Prostate gland (tissue), 2 donors: ENCODE data around the gene PPP5C. TPM values are rescaled to one million over a fixed set of nuclear protein-coding genes. Genes with fewer than 3 reads are reported as not detected.
"Not testable (repeated sequence)": the region's sequence is repeated elsewhere in the genome, so short reads cannot be mapped to it uniquely, and the experiment has no call there.

ENCODE experiments used
- DNase-seq: peaks from one replicate; pipeline ENCODE4 v3.0.0-alpha.2; 2019; ENCODE audit warnings: low spot score
- H3K27ac ChIP-seq, 2 donors: fragments of 200-600 bp; sonication (generic); 2 replicates each; pipeline ENCODE4 v1.5.1; 2017 to 2019
- H3K27me3 ChIP-seq: fragments of 200-600 bp; sonication (generic); replicated peaks from 2 replicates; pipeline ENCODE4 v1.5.1; 2019; ENCODE audit not compliant: insufficient read depth
- H3K36me3 ChIP-seq, 2 donors: fragments of 200-600 bp; sonication (generic); 1 replicate in 1 of 2; 2 replicates in 1 of 2; pipeline versions ENCODE4 v1.5.1 to v1.8.1; 2017 to 2019
- H3K4me1 ChIP-seq: fragments of 200-600 bp; sonication (generic); replicated peaks from 2 replicates; pipeline ENCODE4 v1.5.1; 2019
- H3K4me3 ChIP-seq, 2 donors: fragments of 200-600 bp; sonication (generic); 2 replicates each; pipeline ENCODE4 v1.5.1; 2017 to 2019
- H3K9me3 ChIP-seq: fragments of 200-600 bp; sonication (generic); 2 replicates; pipeline ENCODE4 v1.5.1; 2017
- POLR2A ChIP-seq: fragments of 450-650 bp; IDR thresholded peaks from one replicate; pipeline ENCODE4 v1.6.1; 2016; ENCODE audit warnings: antibody characterized with exemption, mild to moderate bottlenecking
- POLR2AphosphoS5 ChIP-seq: sonication (generic); formaldehyde crosslinking; IDR thresholded peaks from one replicate; pipeline ENCODE4 v1.6.1; 2017; ENCODE audit warnings: antibody characterized with exemption
- WGBS: methylation state at CpG from one replicate; pipeline ENCODE4 v1.1.5; 2018; 5-methylcytosine and 5-hydroxymethylcytosine counted together
- intact Hi-C: fragments of 100-400 bp; cut with DNase I; formaldehyde crosslinking; loops from one replicate; pipeline ENCODE4 v1.14.2; 2022
- total RNA-seq, 2 donors: library from RNA; depleted of rRNA; stranded (reverse); fragments of >200 nt; gene quantifications; one replicate each; pipeline ENCODE4 v1.1.0, GENCODE V29; 2016
- TF ChIP-seq, protein P1 (sequence below), 4 experiments: fragments of 200-600 bp in 2 of 4; fragments of 450-650 bp in 2 of 4; sonication (generic) in 2 of 4; IDR thresholded peaks; 1 replicate in 3 of 4; 2 replicates in 1 of 4; pipeline ENCODE4 v1.5.1; 2016 to 2019; ENCODE audit warnings: antibody characterized with exemption in 4 of 4, mild to moderate bottlenecking in 2 of 4, moderate library complexity in 2 of 4

PPP5C gene
- total RNA-seq, 2 donors from 2014 or later: 81.4 to 84.3 TPM

DNA sequence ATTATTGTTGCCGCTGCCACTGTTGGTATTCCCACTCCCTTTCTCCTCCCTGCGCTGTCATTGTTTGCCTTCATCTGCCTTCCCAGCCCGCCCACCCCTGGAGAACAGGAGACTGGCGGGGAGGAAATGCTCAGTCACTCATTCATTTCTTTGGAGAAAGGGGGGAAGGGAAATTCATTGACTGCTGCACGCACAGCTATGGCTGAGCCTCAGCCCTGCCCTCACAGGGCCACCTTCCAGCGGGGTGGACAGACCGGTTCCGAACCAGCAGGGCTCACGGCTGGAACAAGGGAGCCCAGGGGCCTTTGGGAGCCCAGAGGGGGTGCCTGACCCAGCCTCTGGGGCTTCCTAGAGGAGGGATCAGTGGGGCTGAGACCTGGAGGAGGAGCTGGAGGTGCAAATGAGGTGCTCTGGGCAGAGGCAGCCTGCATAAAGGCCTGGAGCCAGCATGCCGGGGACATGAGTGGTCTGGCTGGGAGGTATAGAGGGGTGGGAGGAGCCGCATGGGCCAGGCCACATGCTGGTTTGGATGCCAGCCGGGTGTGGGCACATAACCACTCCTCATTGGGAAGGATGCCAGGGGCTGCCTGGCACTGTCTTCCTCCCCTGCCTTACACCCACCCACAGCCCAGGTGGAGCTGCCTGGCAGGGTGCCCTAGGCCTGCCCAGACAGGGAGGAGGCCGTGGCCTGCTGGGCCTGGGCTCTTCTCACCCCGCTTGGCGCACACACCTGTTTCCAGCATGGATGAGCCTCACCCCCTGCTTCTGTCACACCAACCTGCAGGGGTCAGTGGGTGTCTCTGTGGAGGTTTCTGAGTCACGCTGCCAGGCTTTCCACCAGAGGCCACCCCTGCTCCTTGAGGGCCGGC, 26.8 kb downstream of the PPP5C start:
- DNase-seq: peak; percentile 99
- Histone ChIP-seq H3K27ac (peak overlapping the region; percentile 79 to 87), H3K27me3 (no peaks in the 10 kb centered on the region), H3K9me3 (no peaks in the 10 kb centered on the region), H3K36me3 (peaks cover 0 to 2% of the 10 kb centered on the region in 2 donors), H3K4me3 (no peak overlapping the region), H3K4me1 (peaks cover 40% of the 10 kb centered on the region)
- 37% methylated on average over 17 of the region's 17 CpGs for WGBS
- TF ChIP-seq POLR2A (peak; percentile 28), POLR2AphosphoS5 (peak; percentile 86)
- TF ChIP-seq, protein P1, sequence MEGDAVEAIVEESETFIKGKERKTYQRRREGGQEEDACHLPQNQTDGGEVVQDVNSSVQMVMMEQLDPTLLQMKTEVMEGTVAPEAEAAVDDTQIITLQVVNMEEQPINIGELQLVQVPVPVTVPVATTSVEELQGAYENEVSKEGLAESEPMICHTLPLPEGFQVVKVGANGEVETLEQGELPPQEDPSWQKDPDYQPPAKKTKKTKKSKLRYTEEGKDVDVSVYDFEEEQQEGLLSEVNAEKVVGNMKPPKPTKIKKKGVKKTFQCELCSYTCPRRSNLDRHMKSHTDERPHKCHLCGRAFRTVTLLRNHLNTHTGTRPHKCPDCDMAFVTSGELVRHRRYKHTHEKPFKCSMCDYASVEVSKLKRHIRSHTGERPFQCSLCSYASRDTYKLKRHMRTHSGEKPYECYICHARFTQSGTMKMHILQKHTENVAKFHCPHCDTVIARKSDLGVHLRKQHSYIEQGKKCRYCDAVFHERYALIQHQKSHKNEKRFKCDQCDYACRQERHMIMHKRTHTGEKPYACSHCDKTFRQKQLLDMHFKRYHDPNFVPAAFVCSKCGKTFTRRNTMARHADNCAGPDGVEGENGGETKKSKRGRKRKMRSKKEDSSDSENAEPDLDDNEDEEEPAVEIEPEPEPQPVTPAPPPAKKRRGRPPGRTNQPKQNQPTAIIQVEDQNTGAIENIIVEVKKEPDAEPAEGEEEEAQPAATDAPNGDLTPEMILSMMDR (IDR thresholded peaks at IDR 0.05): peak in 2 of 4 experiments; percentile 10 to 25
- intact Hi-C loops: no loop called here

DNA sequence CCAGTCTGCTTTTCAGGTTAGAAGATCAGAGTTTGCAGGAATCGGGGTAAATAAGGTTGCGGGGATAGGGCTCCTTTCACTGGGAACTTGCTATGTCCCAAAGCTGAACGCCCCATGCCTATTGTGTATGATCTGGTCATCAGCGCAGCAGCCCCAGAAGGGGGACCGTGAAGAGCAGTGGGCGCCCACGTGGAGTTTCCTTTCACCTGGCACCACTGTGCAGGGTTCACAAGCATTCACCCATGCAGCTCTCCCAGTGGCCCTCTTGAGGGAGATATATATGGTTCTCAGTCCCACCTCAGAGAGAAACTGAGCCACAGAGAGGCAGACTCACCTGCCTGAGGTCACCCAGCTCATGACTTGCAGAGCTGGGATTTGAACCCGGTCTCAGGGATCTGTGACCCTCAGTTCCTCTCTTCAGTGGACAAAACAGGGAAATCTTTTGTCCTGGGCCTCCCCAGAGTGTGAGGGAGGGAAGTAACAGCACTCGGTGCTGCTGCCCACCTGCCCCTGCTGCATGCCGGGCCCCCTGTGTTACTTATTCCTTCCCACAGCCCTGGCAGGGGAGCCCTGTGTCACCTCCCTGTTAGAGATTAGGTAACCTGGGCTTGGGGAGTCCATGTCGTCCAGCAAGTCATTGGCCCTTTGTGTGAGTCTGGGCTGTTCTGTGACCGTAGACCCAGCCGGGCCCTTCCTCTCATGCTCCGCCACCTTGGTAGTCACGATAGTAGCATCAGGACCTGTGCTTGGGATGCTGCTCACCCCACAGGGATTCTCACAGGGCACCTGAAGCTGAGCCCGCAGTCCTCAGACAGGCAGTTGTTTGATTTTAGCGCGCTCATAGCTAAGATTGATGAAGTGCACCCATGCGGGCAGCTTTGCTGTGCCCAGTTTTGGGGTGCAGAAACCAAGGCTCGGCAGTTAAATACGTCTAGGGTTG, 27.9 kb downstream of the PPP5C start:
- Histone ChIP-seq H3K4me3 (no peak overlapping the region), H3K9me3 (no peaks in the 10 kb centered on the region), H3K27me3 (no peaks in the 10 kb centered on the region), H3K27ac (peak overlapping the region; percentile 79 to 87), H3K36me3 (peaks cover 0 to 2% of the 10 kb centered on the region in 2 donors), H3K4me1 (peaks cover 42% of the 10 kb centered on the region)
- no peak for TF ChIP-seq POLR2AphosphoS5
- TF ChIP-seq, protein P1 (IDR thresholded peaks at IDR 0.05): no peak
- TF ChIP-seq POLR2A: no peak
- intact Hi-C loops: no loop called here
- 90% methylated on average over 21 of the region's 21 CpGs for WGBS
- no peak for DNase-seq

DNA sequence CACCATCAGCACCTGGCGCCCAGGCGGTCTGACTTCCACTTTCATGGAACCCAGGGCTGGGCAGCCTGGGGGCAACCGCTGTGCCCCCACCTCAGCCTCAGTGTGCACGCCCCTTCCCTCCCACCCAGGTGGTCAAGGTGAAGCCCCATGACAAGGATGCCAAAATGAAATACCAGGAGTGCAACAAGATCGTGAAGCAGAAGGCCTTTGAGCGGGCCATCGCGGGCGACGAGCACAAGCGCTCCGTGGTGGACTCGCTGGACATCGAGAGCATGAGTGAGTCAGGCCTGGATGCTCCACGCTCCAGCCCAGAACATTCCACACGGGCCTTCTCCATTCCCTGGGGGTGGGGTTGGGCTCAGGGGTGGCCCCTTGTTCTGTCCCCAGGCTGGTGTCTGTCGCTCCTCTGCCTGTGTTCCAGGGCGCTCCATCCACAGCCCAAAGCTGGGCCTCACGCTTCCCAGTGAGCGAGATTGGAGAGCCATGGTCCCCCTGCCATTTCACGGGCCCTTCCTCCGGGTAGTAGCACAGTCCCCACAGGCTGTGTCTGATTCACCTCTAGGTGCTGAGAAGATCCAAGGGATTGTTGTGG, 28.7 kb downstream of the PPP5C start:
- H3K27me3 ChIP-seq, intact Hi-C loops, H3K36me3 ChIP-seq, H3K9me3 ChIP-seq, H3K27ac ChIP-seq, H3K4me3 ChIP-seq, DNase-seq: not testable (repeated sequence)
- H3K4me1 ChIP-seq: peaks cover 42% of the 10 kb centered on the region
- WGBS: 93% methylated on average over 22 of the region's 22 CpGs

DNA sequence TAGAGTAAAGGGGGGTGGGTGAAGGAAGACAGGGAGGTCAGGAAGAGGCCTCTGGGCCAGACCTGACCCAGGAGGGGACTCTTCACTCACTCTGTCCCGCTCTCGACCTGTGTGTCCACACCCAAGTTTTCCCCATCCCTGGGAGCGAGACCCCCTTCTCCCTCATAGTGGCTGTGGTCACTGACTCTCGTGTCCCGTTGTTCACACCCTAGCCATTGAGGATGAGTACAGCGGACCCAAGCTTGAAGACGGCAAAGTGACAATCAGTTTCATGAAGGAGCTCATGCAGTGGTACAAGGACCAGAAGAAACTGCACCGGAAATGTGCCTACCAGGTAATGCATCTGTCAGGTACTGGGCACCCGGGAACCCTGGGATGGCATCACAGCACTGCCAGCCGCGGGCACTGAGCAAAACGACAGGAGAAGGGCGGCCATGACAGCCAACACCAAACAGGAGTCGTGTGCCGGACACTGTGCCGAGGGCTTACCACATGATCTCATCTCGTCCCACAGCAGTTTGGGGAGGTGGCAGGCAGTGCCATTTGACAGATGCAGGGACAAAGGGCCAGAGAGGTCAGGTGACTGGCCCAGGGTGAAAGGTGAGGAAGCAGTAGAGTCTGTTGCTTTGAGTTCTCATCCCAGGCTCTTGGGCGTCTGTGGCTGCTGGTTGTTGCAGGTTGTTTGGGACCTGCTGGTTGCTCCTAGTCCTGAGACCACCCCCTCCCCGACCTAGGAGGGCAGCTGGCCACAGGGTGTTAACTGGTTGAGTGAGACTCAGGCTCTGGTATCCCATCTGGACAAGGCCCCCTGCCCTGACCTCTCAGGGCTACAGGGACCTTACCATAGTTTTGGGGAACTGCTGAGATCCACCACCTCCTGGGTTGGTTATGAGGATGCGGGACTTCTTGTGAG, 29.6 kb downstream of the PPP5C start:
- Histone ChIP-seq H3K9me3 (no peaks in the 10 kb centered on the region), H3K4me3 (no peak overlapping the region), H3K27ac (peak overlapping the region in 1 of 2 donors; percentile 79), H3K4me1 (peaks cover 39% of the 10 kb centered on the region), H3K36me3 (peaks cover 0 to 2% of the 10 kb centered on the region in 2 donors), H3K27me3 (no peaks in the 10 kb centered on the region)
- DNase-seq: no peak
- WGBS: 94% methylated on average over 20 of the region's 20 CpGs
- TF ChIP-seq, protein P1 (IDR thresholded peaks at IDR 0.05): no peak
- no peak for TF ChIP-seq POLR2A
- TF ChIP-seq POLR2AphosphoS5: no peak
- intact Hi-C loops: no loop called here
